ENCODE data around the gene AFF4.
"Not testable (repeated sequence)": the region's sequence is repeated elsewhere in the genome, so short reads cannot be mapped to it uniquely, and the experiment has no call there.

Gene AFF4

DNA sequence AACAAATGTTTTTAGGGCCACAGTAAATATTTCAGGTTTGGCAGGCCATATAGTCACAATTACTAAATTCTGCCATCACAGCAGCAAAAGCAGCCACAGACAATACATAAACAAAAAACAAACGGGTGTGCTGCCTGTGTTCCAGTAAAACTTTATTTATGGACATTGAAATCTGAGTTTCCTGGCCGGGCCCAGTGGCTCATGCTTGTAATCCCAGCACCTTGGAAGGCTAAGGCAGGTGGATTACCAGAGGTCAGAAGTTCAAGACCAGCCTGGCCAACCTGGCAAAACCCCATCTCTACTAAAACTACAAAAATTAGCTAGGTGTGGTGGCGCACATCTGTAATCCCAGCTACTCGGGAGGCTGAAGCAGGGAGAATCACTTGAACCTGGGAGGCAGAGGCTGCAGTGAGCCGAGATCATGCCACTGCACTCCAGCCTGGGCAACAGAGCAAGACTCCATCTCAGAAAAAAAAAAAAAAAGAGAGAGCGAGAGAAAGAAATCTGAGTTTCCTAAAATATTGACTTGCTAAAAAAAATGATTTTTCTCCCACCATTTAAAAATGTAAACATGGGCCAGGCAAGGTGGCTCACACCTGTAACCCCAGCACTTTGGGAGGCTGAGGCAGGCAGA lies 7.2 kb downstream of the AFF4 start:
- DNase-seq: not testable (repeated sequence)

DNA sequence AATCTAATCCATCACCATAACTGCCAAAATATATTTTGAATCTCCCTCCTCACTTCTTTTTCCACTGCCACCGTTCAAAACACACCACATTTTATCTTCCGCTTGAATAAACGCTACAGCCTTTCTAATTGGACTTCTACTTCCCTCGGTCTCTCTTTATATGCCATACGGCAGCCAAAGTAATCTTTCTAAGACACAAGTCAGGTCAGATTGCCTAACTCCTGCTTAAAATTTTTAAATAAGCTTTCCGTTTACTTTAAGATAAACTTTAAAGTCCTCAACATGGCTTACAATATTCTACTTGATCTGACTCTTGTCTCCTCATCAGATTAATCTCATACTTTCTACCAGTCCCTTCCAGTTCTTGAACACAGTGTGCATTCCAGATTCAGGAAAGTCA lies 9.7 kb downstream of the AFF4 start:
- DNase-seq: no peak

DNA sequence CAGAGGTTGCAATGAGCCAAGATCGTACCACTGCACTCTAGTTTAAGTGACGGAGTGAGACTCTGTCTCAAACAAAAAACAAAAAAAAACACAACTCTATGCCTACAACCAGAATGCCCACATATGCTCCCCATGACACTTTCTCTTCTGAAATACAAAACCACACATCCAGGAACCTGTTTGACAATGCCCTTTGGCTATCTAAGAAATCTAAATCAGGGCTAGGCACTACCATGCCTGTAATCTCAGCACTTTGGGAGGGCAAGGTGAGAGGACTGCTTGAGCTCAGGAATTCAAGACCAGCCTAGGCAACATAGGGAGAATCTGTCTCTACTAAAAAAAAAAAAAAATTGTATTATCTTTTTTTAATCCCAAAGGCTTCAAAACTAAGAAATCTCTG lies 10.6 kb downstream of the AFF4 start:
- DNase-seq: no peak

DNA sequence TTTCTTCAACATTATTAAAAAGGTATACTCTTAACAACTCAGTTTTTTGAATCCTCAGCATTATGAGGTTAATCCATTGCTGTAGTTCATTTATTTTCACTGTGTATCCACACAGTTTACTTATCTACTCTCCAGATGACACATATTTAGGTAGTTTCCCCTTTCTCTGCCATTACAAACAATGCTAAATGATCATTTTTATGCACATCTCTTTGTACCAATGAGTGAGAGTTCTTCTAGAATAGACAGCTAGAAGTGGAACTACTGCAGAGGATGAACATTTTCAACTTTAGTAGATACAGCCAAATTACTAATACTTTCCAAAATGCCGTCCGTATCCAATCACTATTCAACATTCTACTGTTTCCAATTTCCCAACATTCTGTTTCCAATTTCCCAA lies 11.5 kb downstream of the AFF4 start:
- no peak for DNase-seq

DNA sequence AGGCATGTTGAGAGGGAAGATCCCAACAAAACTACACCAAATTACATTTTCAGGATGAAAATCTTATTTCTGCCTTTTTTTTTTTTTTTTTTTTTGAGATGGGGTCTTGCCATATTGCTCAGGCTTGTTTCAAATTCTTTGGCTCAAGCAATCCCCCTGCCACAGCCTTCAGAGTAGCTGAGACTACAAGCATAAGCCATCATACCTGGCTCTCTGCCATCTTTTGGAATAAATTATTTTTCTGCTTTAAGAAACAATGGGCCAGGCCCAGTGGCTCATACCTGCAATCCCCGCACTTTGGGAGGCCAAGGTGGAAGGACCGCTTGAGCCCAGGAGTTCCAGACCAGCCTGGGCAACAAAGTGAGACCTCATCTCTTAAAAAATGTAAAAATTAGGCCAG lies 14.3 kb downstream of the AFF4 start:
- DNase-seq: no peak

DNA sequence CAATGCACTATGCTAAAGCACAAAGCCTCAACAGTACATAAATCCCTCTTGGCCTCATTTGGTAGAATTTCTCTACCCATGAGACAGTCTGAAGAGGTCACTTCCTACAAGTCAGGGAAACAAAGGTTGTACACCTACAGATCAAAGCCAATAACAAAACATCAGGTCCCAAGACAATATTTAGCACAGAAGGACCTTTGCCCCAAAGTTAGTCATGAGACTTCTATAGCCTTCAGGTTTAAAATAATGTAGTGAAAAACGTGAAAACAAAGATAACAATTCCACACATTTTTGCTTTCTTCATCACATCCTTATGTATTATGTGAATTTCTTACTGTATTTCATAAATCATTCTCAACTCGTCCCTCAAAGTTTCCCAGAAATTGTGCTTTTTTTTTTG lies 15.8 kb downstream of the AFF4 start:
- DNase-seq: no peak

DNA sequence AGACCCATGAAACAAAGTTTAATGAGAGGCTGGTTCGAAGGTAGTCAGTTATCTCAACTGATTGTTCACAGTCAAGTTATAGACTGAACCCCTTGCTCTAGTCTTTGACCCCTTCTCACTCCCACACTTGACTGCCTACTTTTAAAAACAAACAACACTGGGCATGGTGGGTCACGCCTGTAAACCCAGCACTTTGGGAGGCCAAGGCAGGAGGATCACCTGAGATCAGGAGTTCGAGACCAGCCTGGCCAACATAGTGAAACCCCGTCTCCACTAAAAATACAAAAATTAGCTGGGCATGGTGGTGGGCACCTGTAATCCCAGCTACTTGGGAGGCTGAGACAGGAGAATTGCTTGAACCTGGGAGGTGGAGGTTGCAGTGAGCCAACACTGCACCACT lies 18.1 kb downstream of the AFF4 start:
- DNase-seq: not testable (repeated sequence)

DNA sequence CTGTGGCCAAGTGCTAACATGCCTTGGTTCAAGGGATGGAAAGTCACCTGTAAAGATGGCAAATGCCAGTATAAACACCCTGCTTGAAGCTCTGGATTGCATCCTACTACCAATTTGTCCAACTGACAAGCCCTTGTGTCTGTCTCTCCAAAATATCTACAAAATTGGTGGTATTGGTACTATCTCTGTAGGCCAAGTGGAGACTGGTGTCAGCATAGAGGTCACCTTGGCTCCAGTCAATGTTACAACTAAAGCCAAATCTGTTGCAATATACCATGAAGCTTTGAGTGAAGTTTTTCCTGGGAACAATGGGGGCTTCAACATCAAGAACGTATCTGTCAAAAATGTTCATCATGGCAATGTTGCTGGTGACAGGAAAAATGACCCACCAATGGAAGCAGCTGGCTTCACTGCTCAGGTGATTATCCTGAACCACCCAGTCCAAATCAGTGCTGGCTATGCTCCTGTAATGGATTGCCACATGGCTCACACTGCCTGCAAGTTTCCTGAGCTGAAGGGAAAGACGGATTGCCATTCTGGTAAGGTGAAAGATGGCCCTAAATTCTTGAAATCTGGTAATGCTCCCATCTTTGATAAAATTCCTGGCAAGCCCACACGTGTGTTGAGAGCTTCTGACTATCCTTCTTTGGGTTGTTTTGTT lies 19.9 kb downstream of the AFF4 start:
- DNase-seq: no peak

DNA sequence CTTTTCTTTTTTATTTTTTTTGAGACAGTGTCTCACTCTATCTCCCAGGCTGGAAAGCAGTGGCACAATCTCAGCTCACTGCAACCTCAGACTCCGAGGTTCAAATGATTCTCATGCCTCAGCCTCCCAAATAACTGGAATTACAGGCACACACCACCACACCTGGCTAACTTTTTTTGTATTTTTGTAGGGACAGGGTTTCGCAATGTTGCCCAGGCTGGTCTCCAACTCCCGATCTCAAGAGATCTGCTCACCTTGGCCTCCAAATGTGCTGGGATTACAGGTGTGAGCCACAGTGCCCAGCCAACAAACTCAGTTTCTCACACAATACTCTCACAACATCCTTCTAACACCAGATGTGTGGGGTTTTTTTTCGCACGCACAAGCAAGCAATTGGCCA lies 22.1 kb downstream of the AFF4 start:
- DNase-seq: no peak

DNA sequence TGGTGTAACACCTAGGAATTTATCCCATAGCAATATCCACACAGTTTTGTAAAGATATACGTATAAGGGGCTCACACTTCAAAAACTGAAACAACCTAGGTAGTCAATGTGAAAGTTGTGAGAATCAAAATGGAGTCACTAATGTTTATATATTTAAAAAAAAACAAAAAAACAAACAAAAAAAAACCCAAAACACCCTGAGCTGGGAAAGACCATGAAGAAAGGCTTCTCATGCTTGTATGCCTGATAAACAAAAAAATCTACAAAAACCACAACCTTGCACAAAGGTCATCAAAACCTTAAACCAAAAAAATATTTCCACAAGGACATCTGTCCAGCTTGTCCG lies 35.4 kb downstream of the AFF4 start:
- no peak for DNase-seq

DNA sequence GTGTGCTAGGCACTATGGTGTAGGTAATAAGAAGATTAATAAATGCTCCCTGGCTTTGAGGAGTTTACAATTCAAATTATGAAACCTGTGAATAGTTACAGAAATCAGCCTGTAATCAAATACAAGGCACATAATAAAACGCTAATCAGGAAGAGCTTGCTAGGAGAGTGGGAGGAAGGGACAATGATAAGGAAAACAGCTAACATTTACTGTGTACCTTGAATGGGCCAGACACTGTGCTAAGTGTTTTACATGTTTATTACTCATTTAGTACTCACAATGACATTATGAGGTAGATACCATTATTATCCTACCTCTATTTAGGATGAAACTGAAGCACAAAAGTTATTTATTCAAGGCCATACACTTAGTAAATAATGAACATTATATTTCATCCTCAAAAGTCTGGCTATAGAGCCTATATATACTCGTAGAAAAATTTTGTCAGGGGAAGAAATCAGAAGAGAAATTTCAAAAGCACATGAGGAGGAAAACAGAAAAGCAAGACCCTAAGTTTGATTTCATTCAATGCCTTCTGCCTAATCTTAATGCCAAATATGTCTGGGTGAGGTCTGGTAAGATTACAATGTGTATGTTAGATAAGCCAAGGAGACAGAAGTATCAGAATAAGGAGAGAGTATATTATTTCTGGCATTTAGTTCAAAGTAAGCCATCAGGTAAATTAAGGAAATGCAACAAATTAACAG lies 35.9 kb downstream of the AFF4 start:
- no peak for DNase-seq

DNA sequence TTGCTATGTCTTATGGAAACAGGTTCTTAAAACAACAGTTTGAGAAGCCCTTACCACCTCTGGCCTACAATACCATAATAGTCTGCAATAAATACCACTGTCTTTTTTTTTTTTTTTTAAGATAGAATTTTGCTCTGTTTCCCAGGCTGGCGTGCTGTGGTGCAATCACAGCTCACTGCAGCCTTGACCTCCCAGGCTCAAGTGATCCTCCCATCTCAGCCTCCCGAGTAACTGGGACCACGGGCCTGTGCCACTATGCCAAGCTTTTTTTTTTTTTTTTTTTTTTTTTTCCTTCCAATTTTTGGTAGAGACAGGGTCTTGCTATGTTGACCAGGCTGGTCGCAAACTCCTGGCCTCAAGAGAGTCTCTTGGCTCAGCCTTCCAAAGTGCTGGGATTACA lies 37.0 kb downstream of the AFF4 start:
- DNase-seq: no peak

DNA sequence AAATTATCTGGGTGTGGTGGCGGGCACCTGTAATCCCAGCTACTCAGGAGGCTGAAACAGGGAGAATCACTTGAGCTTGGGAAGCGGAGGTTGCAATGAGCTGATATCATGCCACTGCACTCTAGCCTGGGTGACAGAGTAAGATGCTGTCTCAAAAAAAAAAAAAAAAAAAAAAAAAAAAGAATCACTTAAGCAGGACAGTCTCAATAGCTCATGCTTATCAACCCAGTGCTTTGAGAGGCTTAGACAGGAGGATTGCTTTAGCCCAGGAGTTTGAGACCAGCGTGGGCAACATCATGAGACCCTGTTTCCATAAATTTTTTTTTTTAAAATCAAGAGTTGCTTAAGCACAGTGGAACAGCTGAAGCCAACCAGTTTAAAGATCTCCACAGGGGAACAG lies 47.3 kb downstream of the AFF4 start:
- no peak for DNase-seq

DNA sequence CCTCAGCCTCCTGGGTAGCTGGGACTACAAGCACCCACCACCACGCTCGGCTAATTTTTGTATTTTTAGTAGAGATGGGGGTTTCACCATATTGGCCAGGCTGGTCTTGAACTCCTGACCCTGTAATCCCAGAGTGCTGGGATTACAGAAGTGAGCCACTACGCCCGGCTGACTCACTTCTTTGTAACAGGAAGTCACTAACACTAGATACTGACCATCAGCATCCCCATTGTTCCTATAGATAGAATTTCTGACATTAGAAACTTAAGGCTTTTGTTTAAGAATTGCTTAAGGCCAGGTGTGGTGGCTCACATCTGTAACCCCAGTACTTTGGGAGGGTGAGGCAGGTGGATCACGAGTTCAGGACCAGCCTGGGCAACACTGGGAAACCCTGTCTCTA lies 47.8 kb downstream of the AFF4 start:
- DNase-seq: no peak

DNA sequence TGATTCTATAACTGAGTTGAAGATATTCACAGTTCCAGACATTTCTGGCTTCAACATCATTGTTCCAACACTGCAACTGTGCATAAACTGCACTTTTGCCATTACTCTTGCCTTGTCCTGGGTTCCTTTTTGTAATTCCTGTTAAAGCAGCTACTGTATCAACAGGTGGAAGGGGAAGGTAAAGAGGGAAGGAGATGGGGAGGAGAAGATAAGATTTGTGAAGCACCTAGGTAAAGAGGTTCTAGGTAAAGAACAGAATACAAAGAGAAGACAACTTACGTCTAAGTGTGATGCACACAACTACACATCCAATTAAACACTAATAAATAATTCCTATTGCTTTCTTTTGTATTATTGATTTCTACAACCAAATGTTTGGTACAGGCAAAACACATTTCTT lies 53.7 kb downstream of the AFF4 start:
- DNase-seq: no peak

DNA sequence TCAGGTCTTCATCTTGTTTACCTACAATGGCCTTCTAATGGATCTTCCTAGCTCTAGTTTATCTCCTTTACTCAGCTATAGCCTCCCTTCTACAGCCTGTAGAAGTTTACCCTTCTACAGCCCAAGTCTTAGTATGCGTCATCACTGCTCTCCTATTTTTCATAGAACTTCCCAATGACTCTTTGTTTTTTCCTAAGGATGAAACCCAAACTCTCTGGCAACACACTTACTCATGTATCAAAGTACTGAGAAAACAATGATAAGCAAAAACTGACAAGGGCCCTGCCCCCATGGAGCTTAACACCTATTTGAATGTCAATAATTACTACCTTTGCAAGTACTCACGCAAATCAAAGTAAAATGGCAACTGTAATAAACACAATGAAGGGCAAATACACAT lies 56.3 kb downstream of the AFF4 start:
- DNase-seq: peak in 2 of 3 experiments; percentile 4 to 44

DNA sequence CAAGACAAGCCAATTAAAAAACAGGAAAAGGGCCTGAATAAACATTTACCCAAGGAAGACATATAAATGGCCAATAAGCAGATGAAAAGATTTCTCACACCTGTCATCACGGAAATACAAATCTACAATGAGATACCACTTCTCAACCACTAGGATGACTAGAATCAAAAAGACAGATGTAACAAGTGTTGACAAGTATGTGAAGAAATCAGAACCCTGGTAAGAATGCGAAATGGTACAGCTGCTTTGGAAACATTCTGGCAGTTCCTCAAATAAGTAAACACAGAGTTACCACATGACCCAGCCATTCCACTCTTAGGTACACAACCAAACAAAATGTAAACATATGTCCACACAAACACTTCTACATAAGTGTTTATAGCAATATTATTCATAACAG lies 57.5 kb downstream of the AFF4 start:
- peak in 1 of 3 experiments; percentile 18 for DNase-seq

DNA sequence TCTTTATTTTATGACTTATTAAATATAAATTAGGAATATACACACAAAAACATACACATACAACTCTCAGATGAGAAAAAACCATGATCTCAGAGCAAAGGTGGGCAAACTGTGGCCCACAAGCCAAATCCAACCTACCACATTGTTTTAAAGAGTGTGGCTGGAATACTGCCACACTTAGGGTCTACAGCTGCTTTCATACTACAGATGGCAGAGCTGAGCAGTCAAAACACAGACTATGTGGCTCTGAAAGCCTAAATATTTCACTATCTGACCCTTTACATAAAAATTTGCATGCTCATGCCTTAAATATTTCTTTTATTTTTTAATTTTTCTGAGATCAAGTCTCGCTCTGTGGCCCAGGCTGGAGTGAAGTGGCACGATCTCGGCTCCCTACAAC lies 61.7 kb downstream of the AFF4 start:
- DNase-seq: no peak

DNA sequence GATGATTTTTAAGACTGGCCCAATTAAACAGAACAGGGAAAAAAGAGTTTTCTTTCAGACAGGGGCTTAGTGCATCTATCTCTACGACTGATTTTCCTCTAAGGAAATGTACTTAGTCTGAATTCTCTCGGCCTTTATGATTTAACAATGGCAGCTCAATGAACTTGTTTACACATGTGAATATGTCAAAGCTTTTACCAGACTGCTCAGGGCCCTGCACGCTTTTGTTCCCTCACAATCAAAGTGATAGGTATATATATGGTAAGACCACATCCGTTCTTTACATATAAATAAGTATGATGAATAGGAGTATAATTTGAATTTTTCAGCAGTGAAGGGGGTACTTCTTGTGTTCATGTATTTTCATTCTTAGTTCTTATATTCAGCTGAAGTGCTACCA lies 62.4 kb downstream of the AFF4 start:
- DNase-seq: peak in 2 of 3 experiments; percentile 0 to 16

DNA sequence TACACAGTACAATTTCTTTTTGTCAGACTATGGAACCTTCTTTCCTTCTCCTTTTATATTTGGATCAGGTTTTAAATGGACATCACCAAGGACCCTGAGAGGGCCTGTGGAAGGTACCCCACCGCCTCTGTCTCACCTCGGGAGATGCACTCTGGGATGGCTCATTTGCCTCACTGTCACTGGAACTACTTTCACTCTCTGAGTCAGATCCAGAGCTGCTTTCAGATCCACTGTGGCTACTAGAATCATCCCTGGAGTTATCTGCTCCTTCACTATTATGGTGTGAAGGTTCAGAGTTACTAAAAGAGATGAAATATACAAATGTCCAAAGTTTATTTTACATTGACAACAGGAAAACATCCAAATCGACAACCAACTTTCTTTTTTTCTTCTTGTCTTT lies 65.3 kb downstream of the AFF4 start:
- no peak for DNase-seq

DNA sequence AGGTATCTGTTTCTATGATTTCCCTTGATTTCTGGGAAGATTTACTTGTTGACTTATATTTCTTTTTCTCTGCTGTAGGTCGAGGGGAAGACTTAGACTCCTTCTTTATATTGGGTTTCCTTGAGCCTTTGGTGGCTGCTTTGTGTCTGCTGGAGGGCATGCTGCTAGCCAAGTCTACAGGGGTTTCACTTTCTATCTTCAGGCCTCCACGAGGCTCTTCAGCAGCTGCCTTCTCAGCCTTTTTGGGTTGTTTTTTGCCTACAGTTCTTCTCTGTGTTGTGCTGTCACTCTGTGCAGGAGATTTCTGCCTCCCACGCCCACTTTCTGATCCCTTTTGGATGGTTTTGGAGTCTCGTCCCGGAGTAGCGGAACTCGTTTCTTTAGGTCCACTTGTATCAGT lies 66.7 kb downstream of the AFF4 start:
- no peak for DNase-seq

DNA sequence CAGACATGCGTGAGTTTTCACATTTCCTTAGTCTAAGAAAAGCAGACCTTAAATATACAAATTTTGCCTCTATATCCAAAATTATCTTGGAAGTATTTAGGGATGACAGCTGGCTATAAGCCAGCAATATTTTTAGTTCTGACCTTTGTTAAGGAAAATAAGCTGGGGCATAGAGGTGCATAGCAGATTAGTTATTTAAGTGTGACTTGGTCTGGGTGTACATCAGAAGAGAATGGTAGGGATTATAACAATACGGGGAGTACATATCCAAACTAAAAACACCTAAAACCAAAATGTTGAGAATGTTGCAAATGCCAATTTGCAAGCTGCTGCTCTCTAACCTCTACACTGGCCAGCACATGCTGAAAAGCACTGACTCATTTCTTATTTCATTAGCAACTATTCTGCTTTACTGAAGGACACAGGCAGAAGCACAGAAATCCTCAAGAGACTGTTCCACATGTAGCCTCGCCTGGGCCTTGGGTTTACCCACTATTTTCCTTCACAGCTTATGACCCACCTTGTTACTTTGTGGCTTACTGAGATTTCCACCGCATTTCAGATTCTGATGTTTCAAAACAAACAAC lies 67.6 kb downstream of the AFF4 start:
- no peak for DNase-seq

DNA sequence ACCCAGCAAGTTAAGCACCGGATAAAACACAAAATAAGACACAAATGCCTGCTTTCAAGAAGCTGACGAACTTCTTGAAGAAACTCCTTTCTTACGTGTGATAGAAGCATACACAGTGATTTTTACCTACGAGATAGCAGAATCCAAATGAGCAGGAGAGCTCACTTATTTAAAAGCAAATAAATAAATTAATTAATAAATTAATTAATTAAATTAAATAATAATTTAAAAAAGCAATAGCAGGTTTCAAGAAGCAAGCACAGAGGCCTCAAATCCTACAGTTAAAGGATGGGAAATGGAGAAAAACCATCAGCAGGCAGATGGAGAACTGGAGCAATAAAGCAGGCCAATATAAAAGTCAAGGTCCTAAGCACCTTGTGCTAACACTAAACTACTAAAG lies 72.6 kb downstream of the AFF4 start:
- no peak for DNase-seq

DNA sequence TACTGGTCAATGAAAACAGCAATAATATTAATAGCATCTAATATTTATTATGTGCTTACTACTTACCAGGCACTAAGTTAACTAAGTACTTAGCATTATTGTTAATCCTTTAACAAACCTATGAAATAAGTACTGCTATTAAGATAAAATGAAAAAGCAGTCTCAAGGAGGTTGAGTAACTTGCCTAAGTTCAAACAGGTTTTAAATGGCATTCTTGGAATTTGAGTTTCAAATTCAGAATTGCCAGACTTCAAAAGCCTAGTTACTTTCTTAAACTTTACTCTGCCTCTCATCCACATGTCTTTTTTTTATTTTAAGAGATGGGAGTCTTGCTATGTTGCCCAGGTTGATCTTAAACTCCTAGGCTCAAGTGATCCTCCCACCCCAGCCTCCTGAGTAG lies 73.9 kb downstream of the AFF4 start:
- no peak for DNase-seq

Data from NCI-H1417 (cell line).